HEK293T (cell line): ENCODE results near the gene SORCS3.

ENCODE experiments used
- CTCF ChIA-PET: fragments of 350-600 bp; formaldehyde crosslinking; extraction: SDS; loops from one replicate; lab custom pipeline; 2021; ENCODE audit warnings: antibody characterized with exemption, inconsistent platforms; lab: Yijun Ruan, JAX
- POLR2A ChIA-PET: fragments of 350-600 bp; formaldehyde crosslinking; extraction: SDS; loops from one replicate; lab custom pipeline; 2020; ENCODE audit warnings: antibody characterized with exemption, inconsistent platforms; lab: Yijun Ruan, JAX
- DNase-seq: peaks from one replicate; pipeline ENCODE4 v3.0.0; 2012; ENCODE audit warnings: mixed read lengths; ENCODE audit errors: extremely low spot score
- ARNT ChIP-seq: fragments of 450-650 bp; IDR thresholded peaks from 2 replicates; pipeline ENCODE4 v1.6.1; 2017; ENCODE audit warnings: mild to moderate bottlenecking
- BHLHE40 ChIP-seq: fragments of 450-650 bp; IDR thresholded peaks from 2 replicates; pipeline ENCODE4 v1.6.1; 2016; ENCODE audit warnings: mild to moderate bottlenecking, moderate library complexity, borderline replicate concordance
- CTBP1 ChIP-seq: fragments of 450-650 bp; IDR thresholded peaks from 2 replicates; pipeline ENCODE4 v1.6.1; 2016; ENCODE audit warnings: borderline replicate concordance
- ELF4 ChIP-seq: fragments of 450-650 bp; IDR thresholded peaks from 2 replicates; pipeline ENCODE4 v1.6.1; 2017; ENCODE audit warnings: antibody characterized with exemption
- FOXA1 ChIP-seq: fragments of 450-650 bp; IDR thresholded peaks from 2 replicates; pipeline ENCODE4 v1.6.1; 2016; ENCODE audit warnings: mild to moderate bottlenecking
- FOXK2 ChIP-seq: fragments of 450-650 bp; IDR thresholded peaks from 2 replicates; pipeline ENCODE4 v1.6.1; 2016; ENCODE audit warnings: mild to moderate bottlenecking
- FOXM1 ChIP-seq: fragments of 450-650 bp; IDR thresholded peaks from 2 replicates; pipeline ENCODE4 v1.6.1; 2017; ENCODE audit warnings: mild to moderate bottlenecking, borderline replicate concordance
- HDGF ChIP-seq: fragments of 450-650 bp; IDR thresholded peaks from 2 replicates; pipeline ENCODE4 v1.6.1; 2017; ENCODE audit warnings: antibody characterized with exemption, borderline replicate concordance
- L3MBTL2 ChIP-seq: fragments of 450-650 bp; conservative IDR thresholded peaks from 2 replicates; pipeline ENCODE4 v1.6.1; 2016; ENCODE audit warnings: mild to moderate bottlenecking
- LEF1 ChIP-seq: fragments of 450-650 bp; IDR thresholded peaks from 2 replicates; pipeline ENCODE4 v1.6.1; 2017; ENCODE audit warnings: mild to moderate bottlenecking, borderline replicate concordance
- NFRKB ChIP-seq: fragments of 450-650 bp; IDR thresholded peaks from 2 replicates; pipeline ENCODE4 v1.6.1; 2016; ENCODE audit warnings: mild to moderate bottlenecking, moderate library complexity
- SP1 ChIP-seq: fragments of 450-650 bp; IDR thresholded peaks from 2 replicates; pipeline ENCODE4 v1.6.1; 2017
- SUZ12 ChIP-seq: fragments of 450-650 bp; IDR thresholded peaks from 2 replicates; pipeline ENCODE4 v1.6.1; 2016; ENCODE audit warnings: mild to moderate bottlenecking
- TARDBP ChIP-seq: fragments of 450-650 bp; IDR thresholded peaks from 2 replicates; pipeline ENCODE4 v1.6.1; 2016
- ZNF384 ChIP-seq: fragments of 450-650 bp; IDR thresholded peaks from 2 replicates; pipeline ENCODE4 v1.6.1; 2016
- TF ChIP-seq, protein P1 (sequence below): fragments of 450-650 bp; IDR thresholded peaks from 2 replicates; pipeline ENCODE4 v1.6.1; 2016

The SORCS3 gene

GRCh38 chr10:105113666-105114065, 472.6 kb downstream of the SORCS3 start:
- TF ChIP-seq, protein P1, sequence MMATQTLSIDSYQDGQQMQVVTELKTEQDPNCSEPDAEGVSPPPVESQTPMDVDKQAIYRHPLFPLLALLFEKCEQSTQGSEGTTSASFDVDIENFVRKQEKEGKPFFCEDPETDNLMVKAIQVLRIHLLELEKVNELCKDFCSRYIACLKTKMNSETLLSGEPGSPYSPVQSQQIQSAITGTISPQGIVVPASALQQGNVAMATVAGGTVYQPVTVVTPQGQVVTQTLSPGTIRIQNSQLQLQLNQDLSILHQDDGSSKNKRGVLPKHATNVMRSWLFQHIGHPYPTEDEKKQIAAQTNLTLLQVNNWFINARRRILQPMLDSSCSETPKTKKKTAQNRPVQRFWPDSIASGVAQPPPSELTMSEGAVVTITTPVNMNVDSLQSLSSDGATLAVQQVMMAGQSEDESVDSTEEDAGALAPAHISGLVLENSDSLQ, result no peak
- TF ChIP-seq LEF1 (no peak), ZNF384 (no peak)
- CTCF ChIA-PET, result no interaction called here
- DNase-seq, result no peak

GRCh38 chr10:105121743-105122142, 480.7 kb downstream of the SORCS3 start:
- DNase-seq, result no peak
- no peak for TF ChIP-seq FOXM1
- TF ChIP-seq ELF4, result no peak
- TF ChIP-seq SUZ12, result no peak
- TF ChIP-seq TARDBP, result no peak
- TF ChIP-seq, protein P1, result no peak
- no peak for TF ChIP-seq LEF1
- TF ChIP-seq FOXK2, result no peak
- TF ChIP-seq NFRKB, result no peak
- TF ChIP-seq FOXA1, result no peak
- TF ChIP-seq BHLHE40, result no peak
- no peak for TF ChIP-seq CTBP1
- TF ChIP-seq HDGF, result no peak
- TF ChIP-seq SP1, result no peak
- TF ChIP-seq L3MBTL2, result no peak
- TF ChIP-seq ZNF384, result no peak
- no peak for TF ChIP-seq ARNT
- ChIA-PET CTCF (no interaction called here), POLR2A (no interaction called here)

More at GRCh38 chr10:105113666-105114065, 472.6 kb downstream of the SORCS3 start:
- POLR2A ChIA-PET, result no interaction called here

GRCh38 chr10:105128111-105128510, 487.0 kb downstream of the SORCS3 start:
- ChIA-PET CTCF (no interaction called here), POLR2A (no interaction called here)

DNA sequence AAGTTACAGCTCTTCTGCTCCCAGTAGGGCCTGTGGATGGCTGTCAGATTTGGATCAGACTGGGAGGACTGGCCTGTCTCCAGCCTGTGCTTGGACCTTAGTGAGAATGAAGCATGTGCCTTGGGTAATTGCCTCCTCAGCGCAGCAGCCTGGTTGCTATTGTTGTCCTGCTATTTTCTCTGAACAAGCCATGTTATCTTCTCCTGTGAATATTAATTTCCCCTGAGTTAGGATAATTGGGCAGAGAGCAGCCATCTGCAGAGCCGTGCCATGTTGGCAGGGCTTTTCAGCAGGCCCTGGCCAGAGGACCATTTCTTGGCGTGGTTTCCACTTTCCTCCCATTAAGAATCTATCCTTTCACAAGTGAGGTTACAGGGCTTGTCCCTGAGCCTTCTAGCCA, 497.3 kb downstream of the SORCS3 start:
- DNase-seq, result no peak
- ChIA-PET CTCF (no interaction called here), POLR2A (no interaction called here)
- no peak for TF ChIP-seq ZNF384

More at GRCh38 chr10:105128111-105128510, 487.0 kb downstream of the SORCS3 start:
- no peak for DNase-seq
- TF ChIP-seq FOXA1 (no peak), FOXK2 (no peak), HDGF (no peak), BHLHE40 (no peak), TARDBP (no peak), L3MBTL2 (no peak), CTBP1 (no peak), SUZ12 (no peak), LEF1 (no peak), FOXM1 (no peak), ARNT (no peak)
- TF ChIP-seq, protein P1, result no peak

GRCh38 chr10:105139363-105139896, 498.3 kb downstream of the SORCS3 start:
- no peak for TF ChIP-seq L3MBTL2
- TF ChIP-seq FOXK2, result no peak
- TF ChIP-seq, protein P1, result no peak
- TF ChIP-seq LEF1, result no peak
- TF ChIP-seq NFRKB, result no peak
- no peak for TF ChIP-seq ZNF384
- no peak for TF ChIP-seq BHLHE40
- no peak for TF ChIP-seq HDGF
- POLR2A ChIA-PET, result no interaction called here
- DNase-seq, result no peak
- CTCF ChIA-PET, result no interaction called here

DNA sequence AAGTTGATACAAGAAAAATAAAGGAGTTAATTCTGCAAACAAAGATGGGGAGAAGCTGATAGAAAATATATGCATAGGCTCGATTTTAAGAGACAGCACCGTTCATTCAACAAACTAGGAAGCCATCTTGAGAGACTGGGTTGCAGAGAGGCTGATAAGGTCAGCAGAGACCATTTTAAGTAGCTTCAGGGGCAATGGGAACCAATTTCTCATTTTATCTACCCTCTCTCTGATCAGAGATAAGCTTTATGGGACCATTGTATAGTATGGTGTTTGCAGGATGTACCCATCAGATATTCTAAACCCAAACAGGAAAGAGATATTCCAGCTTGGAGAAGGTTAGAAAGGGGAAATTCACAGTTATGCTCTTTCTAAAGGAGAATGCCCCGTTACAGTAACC, 499.5 kb downstream of the SORCS3 start:
- DNase-seq, result no peak
- TF ChIP-seq LEF1 (no peak), ZNF384 (no peak), L3MBTL2 (no peak), CTBP1 (no peak)
- ChIA-PET CTCF (no interaction called here), POLR2A (no interaction called here)

- no peak for TF ChIP-seq LEF1
- TF ChIP-seq FOXK2, result no peak
- no peak for TF ChIP-seq ARNT
- no peak for TF ChIP-seq L3MBTL2
- no peak for TF ChIP-seq TARDBP
- TF ChIP-seq, protein P1, result no peak
- TF ChIP-seq CTBP1, result no peak
- no peak for TF ChIP-seq SP1
- TF ChIP-seq FOXA1, result no peak
- TF ChIP-seq FOXM1, result no peak
- TF ChIP-seq NFRKB, result no peak
- TF ChIP-seq ELF4, result no peak
- CTCF ChIA-PET, result no interaction called here
- POLR2A ChIA-PET, result no interaction called here
- no peak for DNase-seq
Observed at GRCh38 chr10:105145711-105146110, 504.6 kb downstream of the SORCS3 start.
